ENCODE data around the gene CCDC33. TPM values are rescaled to one million over a fixed set of nuclear protein-coding genes. Genes with fewer than 3 reads are reported as not detected.

Gene CCDC33
- total and polyA plus RNA-seq, 2 experiments from 2014 or later = 2.6 to 2.8 TPM

- Mint-ChIP-seq H3K27ac (no peak overlapping the region), H3K27me3 (ENCODE audit: insufficient read depth, low read depth, poor library complexity) (peaks cover 21% of the 10 kb centered on the region), H3K4me3 (no peak overlapping the region), H3K4me1 (peaks cover 37% of the 10 kb centered on the region), H3K9me3 (no peaks in the 10 kb centered on the region; the same call in 2 of the 3 replicates), H3K36me3 (ENCODE audit: low read depth) (no peaks in the 10 kb centered on the region)
- Histone ChIP-seq H2AFZ (no peak overlapping the region), H4K20me1 (replicated peaks; ENCODE audit: insufficient read depth) (no peaks in the 10 kb centered on the region), H3K4me3 (no peak overlapping the region), H3K4me1 (ENCODE audit: insufficient read depth) (peaks cover 6% of the 10 kb centered on the region), H3K27ac (ENCODE audit: low read depth) (no peak overlapping the region), H3F3A (replicated peaks; ENCODE audit: low read depth) (no peaks in the 10 kb centered on the region), H3K79me2 (replicated peaks; ENCODE audit: insufficient read depth) (no peaks in the 10 kb centered on the region), H3K36me3 (ENCODE audit: insufficient read depth) (no peaks in the 10 kb centered on the region), H3K9me2 (ENCODE audit: insufficient read depth) (no peaks in the 10 kb centered on the region), H3K4me2 (no peak overlapping the region), H3K27me3 (ENCODE audit: insufficient read depth) (peaks cover 5% of the 10 kb centered on the region; the same call in 1 of the 2 replicates)
- DNase-seq (ENCODE audit: low spot score) (peak; percentile 47), ATAC-seq (peak; percentile 40)
- TF ChIP-seq EZH2phosphoT487 (IDR thresholded peaks at IDR 0.05; ENCODE audit: unreplicated experiment) = no peak
- peak; percentile 41 to 49 for TF ChIP-seq CTCF (conservative IDR thresholded peaks at IDR 0.05; ENCODE audit: low read depth in 2 of 2)
Observed at GRCh38 chr15:74240002-74240568, 4.0 kb downstream of the CCDC33 start.

- Histone ChIP-seq H3K36me3 (ENCODE audit: insufficient read depth) (no peaks in the 10 kb centered on the region), H3K4me2 (no peak overlapping the region), H3K27me3 (ENCODE audit: insufficient read depth) (peaks cover 9% of the 10 kb centered on the region; the same call in 1 of the 2 replicates), H3K4me1 (ENCODE audit: insufficient read depth) (peaks cover 12% of the 10 kb centered on the region), H3K79me2 (replicated peaks; ENCODE audit: insufficient read depth) (no peaks in the 10 kb centered on the region), H3K4me3 (no peak overlapping the region), H3K9me2 (ENCODE audit: insufficient read depth) (no peaks in the 10 kb centered on the region), H4K20me1 (replicated peaks; ENCODE audit: insufficient read depth) (no peaks in the 10 kb centered on the region), H3K27ac (ENCODE audit: low read depth) (no peak overlapping the region), H3F3A (replicated peaks; ENCODE audit: low read depth) (0 out of 2 replicates have a peak, but pooled peaks cover 3% of the 10 kb centered on the region), H2AFZ (no peak overlapping the region)
- Mint-ChIP-seq H3K36me3 (ENCODE audit: low read depth) (no peaks in the 10 kb centered on the region), H3K9me3 (no peaks in the 10 kb centered on the region; the same call in 2 of the 3 replicates), H3K4me3 (no peak overlapping the region), H3K27me3 (ENCODE audit: insufficient read depth, low read depth, poor library complexity) (peaks cover 23% of the 10 kb centered on the region), H3K27ac (no peak overlapping the region), H3K4me1 (peaks cover 43% of the 10 kb centered on the region)
- DNase-seq (ENCODE audit: low spot score) (no peak), ATAC-seq (no peak)
- TF ChIP-seq ZNF114 (CRISPR knock-in tag; IDR thresholded peaks at IDR 0.05) (no peak), CREB1 (CRISPR knock-in tag; IDR thresholded peaks at IDR 0.05; ENCODE audit: low read depth) (no peak), STAT1 (IDR thresholded peaks at IDR 0.05; ENCODE audit: unreplicated experiment) (no peak), REST (IDR thresholded peaks at IDR 0.05; ENCODE audit: unreplicated experiment) (no peak), ETS1 (IDR thresholded peaks at IDR 0.05) (no peak), EZH2phosphoT487 (IDR thresholded peaks at IDR 0.05; ENCODE audit: unreplicated experiment) (no peak), CTCF (conservative IDR thresholded peaks at IDR 0.05; ENCODE audit: low read depth in 2 of 2) (no peak)
Observed at GRCh38 chr15:74240897-74241614, 4.9 kb downstream of the CCDC33 start.

Data from GM23338 (cell line).